ENCODE data around the gene ITIH3.

GRCh38 chr3:52784931-52785590, 9.5 kb upstream of the ITIH3 start:
- TF ChIP-seq POLR2AphosphoS5 (IDR thresholded peaks at IDR 0.05; ENCODE audit: low read depth, low read length): no peak
- no peak for TF ChIP-seq FOXP2 (optimal IDR thresholded peaks at IDR 0.05; ENCODE audit: borderline replicate concordance, extremely low read depth, extremely low read length, insufficient read depth)
- no peak for TF ChIP-seq TAF1 (IDR thresholded peaks at IDR 0.05; ENCODE audit: borderline replicate concordance, insufficient read depth, low read length)
- no peak for TF ChIP-seq SIN3A (IDR thresholded peaks at IDR 0.05; ENCODE audit: borderline replicate concordance, insufficient read depth, low read length)
